Measurements from ENCODE around the gene ZNF142. TPM values are rescaled to one million over a fixed set of nuclear protein-coding genes. Genes with fewer than 3 reads are reported as not detected.

ZNF142 gene
- total RNA-seq, 1 experiment from 2014 or later = 29.2 TPM

GRCh38 chr2:218645126-218645525, 14.3 kb downstream of the ZNF142 start:
- no peaks in the 10 kb centered on the region; the same call in 1 of the 2 replicates for H4K20me1 ChIP-seq (ENCODE audit: insufficient read depth)
- H3K27me3 ChIP-seq (ENCODE audit: insufficient read depth, low read length) = no peaks in the 10 kb centered on the region
- no peak overlapping the region for H3K4me3 ChIP-seq (replicated peaks in 1 of 2; ENCODE audit: low read depth in 1 of 2, low read length in 2 of 2)
- no peaks in the 10 kb centered on the region for H3K9me3 ChIP-seq (ENCODE audit: control insufficient read depth in 1 of 2, insufficient read depth in 1 of 2, low read depth in 1 of 2, low read length in 2 of 2)
- peaks cover 21% of the 10 kb centered on the region; the same call in 1 of the 2 replicates for H3K79me2 ChIP-seq (ENCODE audit: insufficient read depth, low read length)
- DNase-seq (ENCODE audit: low read depth, low spot score) = no peak
- no peak for ATAC-seq
- peaks cover 42 to 60% of the 10 kb centered on the region in 2 experiments for H3K36me3 ChIP-seq (ENCODE audit: control insufficient read depth in 1 of 2, insufficient read depth in 2 of 2, low read length in 2 of 2)
- ChIA-PET POLR2A (no interaction called here), RAD21 (ENCODE audit: low non-redundant PET in 1 of 2, low total read pairs in 2 of 2, uncharacterized antibody in 2 of 2, unreplicated experiment in 2 of 2) (no interaction called here), CTCF (no interaction called here)
- H3K27ac ChIP-seq (ENCODE audit: low read depth, low read length) = no peak overlapping the region
- intact Hi-C loops (cut with micrococcal nuclease) = no loop called here
- no peaks in the 10 kb centered on the region for H3K9me2 ChIP-seq (ENCODE audit: insufficient read depth)
- no peak overlapping the region for H2AFZ ChIP-seq (ENCODE audit: low read depth, low read length, poor library complexity, severe bottlenecking)
- BruUV-seq (replicated peaks) = no TSS peak
- no peak overlapping the region for H3K9ac ChIP-seq (ENCODE audit: low read length)
- H3K4me2 ChIP-seq (ENCODE audit: low read length) = no peak overlapping the region
- TF ChIP-seq SIN3A (IDR thresholded peaks at IDR 0.05; ENCODE audit: low read depth) (no peak), TCF7L2 (IDR thresholded peaks at IDR 0.05; ENCODE audit: borderline replicate concordance, extremely low read depth, insufficient read depth, insufficient read length) (no peak), REST (IDR thresholded peaks at IDR 0.05; ENCODE audit: low read depth) (no peak), POLR2AphosphoS5 (IDR thresholded peaks at IDR 0.05; ENCODE audit: low read depth, low read length) (no peak), CTCF (IDR thresholded peaks at IDR 0.05 in 2 of 3, conservative IDR thresholded peaks at IDR 0.05 in 1 of 3; ENCODE audit: borderline replicate concordance in 1 of 3, insufficient read depth in 1 of 3, low read depth in 2 of 3, low read length in 2 of 3) (no peak), ZNF274 (IDR thresholded peaks at IDR 0.05; ENCODE audit: low read depth, low read length) (no peak), ZFX (IDR thresholded peaks at IDR 0.05) (no peak)
- H3K4me1 ChIP-seq (ENCODE audit: control insufficient read depth in 1 of 2, insufficient read depth in 2 of 2, low read length in 2 of 2) = no peaks in the 10 kb centered on the region
